GM12891 (cell line): ENCODE results near the gene MAP7D1.

Experiments used
- DNase-seq: peaks from one replicate; pipeline ENCODE4 v3.0.0; 2011; ENCODE audit warnings: low spot score; ENCODE audit not compliant: insufficient read length
- FAIRE-seq: peaks from 2 replicates; lab custom pipeline; 2011; peaks lifted over from hg19 to GRCh38; lab: Jason Lieb, UNC
- PAX5 ChIP-seq: IDR thresholded peaks from 2 replicates; pipeline ENCODE4 v1.6.1; 2011; ENCODE audit warnings: low read length, moderate library complexity, mild to moderate bottlenecking; ENCODE audit not compliant: insufficient read depth, severe bottlenecking
- POLR2A ChIP-seq: IDR thresholded peaks from 2 replicates; pipeline ENCODE4 v1.6.1; 2011; ENCODE audit warnings: low read depth, low read length, control low read depth
- POLR2AphosphoS5 ChIP-seq: IDR thresholded peaks from 2 replicates; pipeline ENCODE4 v1.6.1; 2011; ENCODE audit warnings: low read depth, low read length, control low read depth
- POU2F2 ChIP-seq: IDR thresholded peaks from 2 replicates; pipeline ENCODE4 v1.6.1; 2011; ENCODE audit warnings: low read depth, mild to moderate bottlenecking, control low read depth, low read length, moderate library complexity
- SPI1 ChIP-seq: IDR thresholded peaks from 2 replicates; pipeline ENCODE4 v1.6.1; 2011; ENCODE audit warnings: low read depth, low read length, control low read depth
- TAF1 ChIP-seq: IDR thresholded peaks from 2 replicates; pipeline ENCODE4 v1.6.1; 2011; ENCODE audit warnings: low read depth, low read length, control low read depth

MAP7D1 gene

GRCh38 chr1:36137226-36137625, 18.7 kb upstream of the MAP7D1 start:
- no peak for TF ChIP-seq TAF1
- no peak for TF ChIP-seq SPI1
- TF ChIP-seq PAX5 = no peak
- no peak for TF ChIP-seq POU2F2
- no peak for FAIRE-seq
- DNase-seq = no peak

DNA sequence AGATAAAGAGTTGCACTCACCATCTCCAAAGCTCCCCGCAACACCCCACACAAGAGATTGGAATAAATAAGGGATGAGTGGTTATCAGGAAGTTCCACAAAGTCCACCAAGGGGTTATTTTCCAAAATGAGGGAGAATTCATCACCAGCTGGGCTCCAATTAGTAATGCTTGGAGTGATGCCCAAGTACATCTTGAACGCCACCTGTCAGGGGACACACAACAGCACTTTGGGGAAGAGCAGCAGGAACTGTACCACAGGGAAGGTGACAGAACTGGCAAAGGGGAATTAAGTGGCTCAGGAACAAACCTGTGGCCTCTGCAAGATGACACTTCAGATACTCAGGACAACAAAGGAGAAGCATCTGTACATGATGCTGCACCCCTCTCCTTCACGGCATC, 18.2 kb upstream of the MAP7D1 start:
- no peak for FAIRE-seq
- no peak for DNase-seq
- TF ChIP-seq PAX5 (no peak), SPI1 (no peak), POU2F2 (no peak)

- TF ChIP-seq POU2F2 (no peak), SPI1 (no peak), TAF1 (no peak), POLR2A (no peak), PAX5 (no peak), POLR2AphosphoS5 (no peak)
- DNase-seq (no peak), FAIRE-seq (no peak)
Observed at GRCh38 chr1:36139521-36139920, 16.4 kb upstream of the MAP7D1 start.

DNA sequence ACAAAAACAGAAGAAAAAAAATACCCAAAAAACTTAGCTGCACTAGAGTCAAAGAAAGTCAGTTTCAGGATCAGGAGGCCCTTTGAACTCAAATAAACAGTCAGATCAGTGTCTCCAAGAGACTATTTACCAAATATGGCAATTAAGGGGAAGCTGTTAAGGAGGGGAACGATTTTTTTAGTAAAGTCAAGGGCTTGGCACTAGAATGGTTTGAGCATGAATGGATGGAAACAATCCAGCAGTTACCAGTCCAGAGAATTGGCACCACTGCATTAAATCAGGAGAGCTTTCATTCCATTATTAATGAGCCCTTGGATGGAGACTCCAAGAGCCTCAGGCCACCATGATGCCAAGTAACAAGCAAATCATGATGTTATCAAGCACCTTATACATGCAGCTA, 13.8 kb upstream of the MAP7D1 start:
- FAIRE-seq (no peak), DNase-seq (no peak)
- TF ChIP-seq PAX5 (no peak), TAF1 (no peak)

DNA sequence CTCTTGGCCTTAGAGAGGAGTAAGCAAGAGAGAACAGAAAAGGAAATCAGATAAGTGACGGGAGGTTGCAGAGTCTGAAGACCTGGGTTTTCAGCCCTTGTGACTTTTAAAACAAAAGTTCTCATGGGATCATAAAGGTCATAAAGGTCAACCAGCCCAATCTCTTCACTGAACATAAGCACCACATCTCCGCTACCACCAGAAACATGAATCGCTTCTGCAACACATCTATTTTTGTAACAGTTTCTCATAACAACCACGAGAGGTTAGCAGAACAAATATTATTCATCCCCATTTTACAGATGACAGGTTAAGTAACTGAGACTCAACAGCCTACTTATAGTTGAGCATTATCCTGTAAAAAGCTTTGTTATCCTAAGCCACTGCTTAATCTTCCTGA, 12.5 kb upstream of the MAP7D1 start:
- FAIRE-seq = peak; percentile 61
- DNase-seq = no peak
- TF ChIP-seq SPI1 = no peak
- TF ChIP-seq POLR2A = no peak
- no peak for TF ChIP-seq TAF1
- TF ChIP-seq POLR2AphosphoS5 = no peak
- TF ChIP-seq PAX5 = no peak
- TF ChIP-seq POU2F2 = no peak

DNA sequence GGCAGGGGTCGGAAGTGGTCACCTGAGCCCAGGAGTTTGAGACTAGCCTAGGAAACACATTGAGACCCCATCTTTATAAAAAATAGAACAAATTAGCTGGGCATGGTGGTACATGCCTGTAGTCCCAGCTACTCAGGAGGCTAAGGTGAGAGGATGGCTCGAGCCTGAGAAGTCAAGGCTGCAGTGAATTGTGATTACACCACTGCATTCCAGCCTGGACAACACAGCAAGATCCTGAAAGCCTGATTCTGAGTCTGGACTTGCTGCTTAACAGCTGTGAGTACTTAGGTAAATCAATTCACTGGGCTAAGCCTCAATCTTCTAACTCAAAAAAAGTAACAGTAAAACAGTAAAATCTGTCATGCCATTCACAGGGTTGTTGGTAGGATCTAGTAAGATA, 11.5 kb upstream of the MAP7D1 start:
- DNase-seq = no peak
- TF ChIP-seq TAF1 (no peak), POLR2AphosphoS5 (no peak), SPI1 (no peak)
- no peak for FAIRE-seq

GRCh38 chr1:36148821-36149236, 7.1 kb upstream of the MAP7D1 start:
- peak; percentile 48 for FAIRE-seq
- TF ChIP-seq PAX5 (no peak), POLR2AphosphoS5 (no peak), POU2F2 (no peak; the same call in 1 of the 2 replicates), POLR2A (peak; percentile 26; the same call in 1 of the 2 replicates)
- DNase-seq = no peak

DNA sequence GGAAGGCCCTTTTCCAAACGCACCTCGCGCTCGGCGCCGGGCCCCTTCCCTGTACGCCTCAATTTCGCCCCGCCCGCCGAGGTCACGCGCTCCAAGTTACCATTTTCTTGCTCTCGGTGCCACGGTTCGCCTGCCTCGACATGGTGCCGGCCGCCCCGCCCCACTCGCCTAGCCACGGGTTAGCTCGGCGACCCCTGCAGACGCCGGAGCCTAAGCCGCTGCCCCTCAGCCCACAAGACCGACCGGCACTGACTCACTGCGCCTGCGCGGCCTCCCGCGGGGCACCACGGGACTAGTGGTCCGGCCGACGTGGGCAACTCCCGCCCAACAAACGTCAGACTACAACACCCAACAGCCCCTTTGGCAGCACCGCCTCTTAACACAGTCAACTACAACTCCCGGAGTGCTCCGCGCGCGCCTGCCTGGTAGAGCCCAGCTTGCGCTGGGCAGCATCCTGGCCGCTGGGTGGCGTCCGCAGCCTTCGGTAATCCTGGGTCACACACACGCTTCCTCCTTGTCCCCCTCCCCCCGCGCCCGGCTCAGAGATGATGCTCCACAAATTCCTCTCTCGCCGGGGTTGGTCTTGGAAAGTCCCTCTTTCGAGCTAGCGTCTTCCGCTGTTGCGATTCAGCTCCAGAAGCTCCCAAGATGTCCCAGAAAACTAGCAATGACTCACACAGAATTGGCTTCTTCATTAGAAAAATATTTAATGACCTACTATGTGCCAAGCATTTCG, 6.6 kb upstream of the MAP7D1 start, which contains the start of gene TRAPPC3:
TRAPPC3 (minus strand) TSS at position 250 of the 736 bp plus-strand sequence; CDS start at position 142, 108 bp downstream.
- 0 out of 2 replicates have a peak, but pooled peaks have one; percentile 27 for TF ChIP-seq TAF1
- no peak; the same call in 1 of the 2 replicates for TF ChIP-seq POLR2A
- TF ChIP-seq SPI1 = peak; percentile 51
- TF ChIP-seq POU2F2 = peak; percentile 49; the same call in 1 of the 2 replicates
- DNase-seq (peak; percentile 96), FAIRE-seq (peak; percentile 99)

GRCh38 chr1:36149973-36150295, 6.0 kb upstream of the MAP7D1 start:
- DNase-seq (no peak), FAIRE-seq (peak; percentile 75)
- TF ChIP-seq TAF1 = no peak
- TF ChIP-seq PAX5 = no peak
- no peak for TF ChIP-seq SPI1
- no peak for TF ChIP-seq POLR2A

DNA sequence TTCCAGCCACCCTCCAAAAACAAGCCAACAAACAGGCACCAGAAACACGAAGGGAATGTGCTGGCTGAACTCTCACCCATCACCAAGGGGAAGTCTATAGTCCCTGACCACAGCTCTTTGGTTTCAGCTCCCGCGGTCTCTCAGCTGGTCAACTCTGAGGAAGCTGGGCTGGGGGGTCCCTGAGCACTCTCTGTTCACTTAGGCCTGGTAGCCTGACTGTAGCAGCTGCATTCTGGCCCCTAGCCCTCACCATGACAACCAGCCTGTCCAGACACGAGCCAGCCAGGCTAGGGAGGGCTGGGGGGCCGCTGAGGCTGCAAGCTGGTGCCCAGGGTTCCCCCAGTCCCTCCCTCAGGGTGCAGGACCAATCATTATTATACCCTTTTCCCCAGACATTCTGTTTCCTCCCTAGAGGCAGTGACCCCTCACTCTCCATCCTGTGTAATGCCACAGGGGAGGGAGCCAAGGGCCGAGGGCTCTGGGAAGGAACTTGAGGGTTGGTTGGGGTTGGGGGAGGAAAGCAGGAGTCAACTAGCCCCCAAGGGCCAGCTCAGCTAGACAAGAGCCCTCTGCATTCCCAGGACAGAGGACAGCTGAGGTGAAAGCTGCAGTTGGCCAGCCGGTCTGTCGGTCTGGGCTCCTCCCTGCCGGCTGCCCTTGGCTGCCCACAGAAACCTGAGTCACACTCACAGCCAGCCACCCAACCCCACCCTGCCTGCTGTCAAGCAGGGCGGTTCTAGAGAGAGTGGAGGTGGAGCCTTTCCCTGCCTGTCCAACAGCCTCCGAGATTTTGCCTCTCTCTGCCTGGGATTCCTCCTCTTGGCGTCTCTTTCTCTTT, 5.4 kb upstream of the MAP7D1 start:
- DNase-seq (peak; percentile 58), FAIRE-seq (peak; percentile 87)
- TF ChIP-seq POLR2A = no peak
- no peak for TF ChIP-seq TAF1
- 0 out of 2 replicates have a peak, but pooled peaks have one; percentile 7 for TF ChIP-seq POU2F2
- TF ChIP-seq PAX5 = no peak
- TF ChIP-seq SPI1 = peak; percentile 47; the same call in 1 of the 2 replicates
- no peak for TF ChIP-seq POLR2AphosphoS5
